ENCODE results near the gene PHLPP1. TPM values are rescaled to one million over a fixed set of nuclear protein-coding genes. Genes with fewer than 3 reads are reported as not detected.
"Not testable (repeated sequence)": the region's sequence is repeated elsewhere in the genome, so short reads cannot be mapped to it uniquely, and the experiment has no call there.

The PHLPP1 gene
- total RNA-seq, 1 donor from 2014 or later: 47.3 TPM

DNA sequence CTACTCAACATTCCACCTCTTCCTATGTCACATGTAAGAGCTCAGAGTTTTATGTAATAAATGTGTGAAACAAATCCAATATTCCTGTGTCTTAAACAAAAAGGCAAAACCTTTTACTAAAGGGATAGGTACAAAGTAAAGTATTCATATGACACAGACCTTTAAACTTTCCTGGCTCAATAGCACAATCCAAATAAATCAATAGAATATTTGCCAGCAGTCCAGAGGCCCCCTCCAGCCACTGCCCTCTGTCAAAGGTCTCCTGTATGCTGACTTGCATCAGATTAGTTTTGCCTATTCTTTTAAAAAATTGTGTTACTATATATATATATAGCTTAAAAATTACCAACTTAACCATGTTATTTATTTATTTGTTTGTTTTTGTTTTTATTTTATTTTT lies 17.7 kb upstream of the PHLPP1 start:
- peaks cover 1% of the 10 kb centered on the region for H3K27me3 Mint-ChIP-seq (ENCODE audit: unreplicated experiment)
- H3K9me3 Mint-ChIP-seq (ENCODE audit: unreplicated experiment): no peaks in the 10 kb centered on the region
- H3K4me3 Mint-ChIP-seq (ENCODE audit: unreplicated experiment): no peak overlapping the region
- no peak overlapping the region for H3K27ac Mint-ChIP-seq (ENCODE audit: unreplicated experiment)
- H3K36me3 Mint-ChIP-seq (ENCODE audit: low read depth, unreplicated experiment): no peaks in the 10 kb centered on the region
- H3K4me1 Mint-ChIP-seq (ENCODE audit: unreplicated experiment): no peaks in the 10 kb centered on the region
- no peak for DNase-seq (ENCODE audit: low spot score)
- TF ChIP-seq, protein P1, sequence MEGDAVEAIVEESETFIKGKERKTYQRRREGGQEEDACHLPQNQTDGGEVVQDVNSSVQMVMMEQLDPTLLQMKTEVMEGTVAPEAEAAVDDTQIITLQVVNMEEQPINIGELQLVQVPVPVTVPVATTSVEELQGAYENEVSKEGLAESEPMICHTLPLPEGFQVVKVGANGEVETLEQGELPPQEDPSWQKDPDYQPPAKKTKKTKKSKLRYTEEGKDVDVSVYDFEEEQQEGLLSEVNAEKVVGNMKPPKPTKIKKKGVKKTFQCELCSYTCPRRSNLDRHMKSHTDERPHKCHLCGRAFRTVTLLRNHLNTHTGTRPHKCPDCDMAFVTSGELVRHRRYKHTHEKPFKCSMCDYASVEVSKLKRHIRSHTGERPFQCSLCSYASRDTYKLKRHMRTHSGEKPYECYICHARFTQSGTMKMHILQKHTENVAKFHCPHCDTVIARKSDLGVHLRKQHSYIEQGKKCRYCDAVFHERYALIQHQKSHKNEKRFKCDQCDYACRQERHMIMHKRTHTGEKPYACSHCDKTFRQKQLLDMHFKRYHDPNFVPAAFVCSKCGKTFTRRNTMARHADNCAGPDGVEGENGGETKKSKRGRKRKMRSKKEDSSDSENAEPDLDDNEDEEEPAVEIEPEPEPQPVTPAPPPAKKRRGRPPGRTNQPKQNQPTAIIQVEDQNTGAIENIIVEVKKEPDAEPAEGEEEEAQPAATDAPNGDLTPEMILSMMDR (IDR thresholded peaks at IDR 0.05; ENCODE audit: unreplicated experiment): no peak

- no peaks in the 10 kb centered on the region for H3K9me3 Mint-ChIP-seq (ENCODE audit: unreplicated experiment)
- no peak for DNase-seq (ENCODE audit: low spot score)
- no peak overlapping the region for H3K4me3 Mint-ChIP-seq (ENCODE audit: unreplicated experiment)
- no peaks in the 10 kb centered on the region for H3K27me3 Mint-ChIP-seq (ENCODE audit: unreplicated experiment)
- no peak overlapping the region for H3K27ac Mint-ChIP-seq (ENCODE audit: unreplicated experiment)
- H3K36me3 Mint-ChIP-seq (ENCODE audit: low read depth, unreplicated experiment): no peaks in the 10 kb centered on the region
- no peaks in the 10 kb centered on the region for H3K4me1 Mint-ChIP-seq (ENCODE audit: unreplicated experiment)
- TF ChIP-seq, protein P1 (IDR thresholded peaks at IDR 0.05; ENCODE audit: unreplicated experiment): no peak
Measured at GRCh38 chr18:62702259-62702658, 13.1 kb upstream of the PHLPP1 start.

DNA sequence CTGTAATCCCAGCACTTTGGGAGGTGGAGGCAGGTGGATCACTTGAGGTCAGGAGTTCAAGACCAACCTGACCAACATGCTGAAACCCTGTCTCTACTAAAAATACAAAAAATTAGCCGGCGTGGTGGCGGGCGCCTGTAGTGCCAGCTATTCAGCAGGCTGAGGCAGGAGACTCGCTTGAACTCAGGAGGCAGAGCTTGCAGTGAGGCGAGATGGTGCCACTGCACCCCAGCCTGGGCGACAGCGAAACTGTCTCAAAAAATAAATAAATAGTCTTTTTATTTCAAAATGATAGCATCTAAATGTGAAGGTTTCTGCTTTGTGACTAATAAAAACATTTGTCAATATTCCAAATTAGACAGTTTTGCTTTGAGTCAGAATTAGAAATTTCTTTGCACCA lies 8.5 kb upstream of the PHLPP1 start:
- not testable (repeated sequence) for H3K27me3 Mint-ChIP-seq (ENCODE audit: unreplicated experiment); DNase-seq (ENCODE audit: low spot score)

DNA sequence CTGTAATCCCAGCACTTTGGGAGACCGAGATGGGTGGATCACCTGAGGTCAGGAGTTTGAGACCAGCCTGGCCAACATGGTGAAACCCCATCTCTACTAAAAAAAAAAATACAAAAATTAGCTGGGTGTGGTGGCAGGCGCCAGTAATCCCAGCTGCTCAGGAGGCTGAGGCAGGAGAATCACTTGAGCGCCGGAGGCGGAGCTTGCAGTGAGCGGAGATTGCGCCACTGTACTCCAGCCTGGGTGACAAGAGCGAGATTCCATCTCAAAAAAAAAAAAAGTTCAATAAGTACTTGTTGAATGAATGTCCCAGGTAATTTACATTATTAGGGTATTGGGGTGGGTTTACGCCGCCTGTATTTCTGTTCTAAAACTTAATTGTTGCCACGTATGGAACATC lies 5.4 kb upstream of the PHLPP1 start:
- H3K27ac Mint-ChIP-seq (ENCODE audit: unreplicated experiment); H3K36me3 Mint-ChIP-seq (ENCODE audit: low read depth, unreplicated experiment); DNase-seq (ENCODE audit: low spot score); H3K4me3 Mint-ChIP-seq (ENCODE audit: unreplicated experiment); H3K27me3 Mint-ChIP-seq (ENCODE audit: unreplicated experiment); H3K9me3 Mint-ChIP-seq (ENCODE audit: unreplicated experiment): not testable (repeated sequence)
- peaks cover 13% of the 10 kb centered on the region for H3K4me1 Mint-ChIP-seq (ENCODE audit: unreplicated experiment)

More for the DNA sequence above, 8.5 kb upstream of the PHLPP1 start:
- H3K36me3 Mint-ChIP-seq (ENCODE audit: low read depth, unreplicated experiment); H3K9me3 Mint-ChIP-seq (ENCODE audit: unreplicated experiment); H3K27ac Mint-ChIP-seq (ENCODE audit: unreplicated experiment); H3K4me1 Mint-ChIP-seq (ENCODE audit: unreplicated experiment); H3K4me3 Mint-ChIP-seq (ENCODE audit: unreplicated experiment): not testable (repeated sequence)

DNA sequence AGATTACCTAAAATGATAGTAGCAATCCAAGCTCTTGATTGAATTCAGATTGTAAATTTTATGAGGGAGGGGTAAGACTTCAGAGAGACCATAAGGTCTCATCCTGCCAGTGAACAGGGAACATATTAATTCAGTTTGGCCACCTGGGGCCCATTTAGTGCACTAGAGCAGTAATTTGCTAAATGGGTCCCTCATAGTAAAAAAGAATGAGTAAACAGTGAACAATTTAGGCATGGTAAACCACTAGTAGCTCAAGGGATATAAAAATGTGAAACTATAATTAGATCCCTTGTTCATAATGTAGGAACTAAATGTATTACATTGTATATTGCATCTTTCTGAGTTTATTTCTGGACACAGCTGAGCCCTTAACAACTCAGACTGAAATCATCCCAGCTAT lies 4.9 kb upstream of the PHLPP1 start:
- no peak overlapping the region for H3K27ac Mint-ChIP-seq (ENCODE audit: unreplicated experiment)

GRCh38 chr18:62711781-62712180 lies 3.6 kb upstream of the PHLPP1 start:
- Mint-ChIP-seq H3K27ac (ENCODE audit: unreplicated experiment) (no peak overlapping the region), H3K36me3 (ENCODE audit: low read depth, unreplicated experiment) (no peaks in the 10 kb centered on the region), H3K27me3 (ENCODE audit: unreplicated experiment) (peaks cover 7% of the 10 kb centered on the region), H3K4me1 (ENCODE audit: unreplicated experiment) (peaks cover 13% of the 10 kb centered on the region), H3K9me3 (ENCODE audit: unreplicated experiment) (no peaks in the 10 kb centered on the region), H3K4me3 (ENCODE audit: unreplicated experiment) (no peak overlapping the region)
- DNase-seq (ENCODE audit: low spot score): no peak
- TF ChIP-seq, protein P1 (IDR thresholded peaks at IDR 0.05; ENCODE audit: unreplicated experiment): no peak

More for the DNA sequence above, 4.9 kb upstream of the PHLPP1 start:
- H3K36me3 Mint-ChIP-seq (ENCODE audit: low read depth, unreplicated experiment): no peaks in the 10 kb centered on the region
- TF ChIP-seq, protein P1 (IDR thresholded peaks at IDR 0.05; ENCODE audit: unreplicated experiment): no peak
- H3K4me1 Mint-ChIP-seq (ENCODE audit: unreplicated experiment): peaks cover 13% of the 10 kb centered on the region
- no peaks in the 10 kb centered on the region for H3K9me3 Mint-ChIP-seq (ENCODE audit: unreplicated experiment)
- DNase-seq (ENCODE audit: low spot score): no peak
- no peak overlapping the region for H3K4me3 Mint-ChIP-seq (ENCODE audit: unreplicated experiment)
- peaks cover 7% of the 10 kb centered on the region for H3K27me3 Mint-ChIP-seq (ENCODE audit: unreplicated experiment)

All from endothelial cell (in vitro differentiated cells).